GM18507 (cell line): Measurements from ENCODE around the gene RAB9B.

Source experiments
- DNase-seq: peaks from one replicate; pipeline ENCODE4 v3.0.0; 2011; ENCODE audit warnings: low read depth; ENCODE audit not compliant: insufficient read length; ENCODE audit errors: extremely low spot score
- FAIRE-seq: peaks from 2 replicates; lab custom pipeline; 2011; peaks lifted over from hg19 to GRCh38; lab: Jason Lieb, UNC

RAB9B gene

GRCh38 chrX:103779141-103779789, 52.8 kb downstream of the RAB9B start:
- DNase-seq, result no peak

GRCh38 chrX:103776546-103776945, 55.5 kb downstream of the RAB9B start, which contains the start of gene PLP1:
Gene PLP1, plus strand, starts transcription at chrX:103776840. Its CDS starts 156 bp downstream, at chrX:103776996.
- no peak for DNase-seq
- FAIRE-seq, result no peak

More at GRCh38 chrX:103779141-103779789, 52.8 kb downstream of the RAB9B start:
- FAIRE-seq, result no peak

GRCh38 chrX:103774070-103774642, 57.9 kb downstream of the RAB9B start:
- DNase-seq, result no peak
- FAIRE-seq, result no peak

- FAIRE-seq, result no peak
- DNase-seq, result no peak
Observed at GRCh38 chrX:103773445-103773844, 58.6 kb downstream of the RAB9B start.
